ENCODE results near the gene CHST11. TPM values are rescaled to one million over a fixed set of nuclear protein-coding genes. Genes with fewer than 3 reads are reported as not detected.

The CHST11 gene
- total RNA-seq, 2 donors from 2014 or later: 4.6 to 14.5 TPM

GRCh38 chr12:104735801-104736200 is 279.1 kb downstream of the CHST11 start:
- no peak for TF ChIP-seq POLR2A (IDR thresholded peaks at IDR 0.05)
- TF ChIP-seq CTCF (IDR thresholded peaks at IDR 0.05): no peak
- no peak for ATAC-seq
- Histone ChIP-seq H3K36me3 (replicated peaks in 1 of 2; ENCODE audit: insufficient read depth in 1 of 2, low read depth in 2 of 2) (no peaks in the 10 kb centered on the region), H3K4me3 (no peak overlapping the region), H3K27ac (no peak overlapping the region), H3K4me1 (no peaks in the 10 kb centered on the region), H3K9me3 (no peaks in the 10 kb centered on the region), H3K27me3 (no peaks in the 10 kb centered on the region)
- WGBS, 2 donors: 71 to 72% methylated on average over 5 of the region's 5 CpGs
- intact Hi-C loops (cut with DNase I): no loop called here
- no peak for DNase-seq

DNA sequence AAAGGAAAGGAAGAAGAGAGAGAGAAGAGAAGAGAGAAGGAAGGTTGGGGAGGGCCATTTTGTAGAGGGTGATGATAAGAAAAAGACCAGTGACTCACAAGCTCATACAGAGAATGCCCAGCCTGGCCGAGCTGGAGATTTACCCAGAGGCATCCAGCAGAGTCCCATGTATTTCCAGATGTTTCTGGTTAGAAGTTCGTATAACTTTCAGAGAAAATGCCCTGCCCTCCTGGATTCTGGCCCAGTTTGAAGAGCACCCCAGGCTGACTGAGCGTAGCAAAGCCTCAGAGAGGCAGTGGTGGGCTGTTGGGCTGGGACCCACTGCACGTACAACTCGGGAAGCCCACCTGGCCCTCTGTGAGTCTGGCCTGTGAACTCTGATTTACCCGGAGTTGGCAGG is 279.6 kb downstream of the CHST11 start:
- H3K4me1 ChIP-seq: no peaks in the 10 kb centered on the region
- ATAC-seq (no peak), DNase-seq (no peak)
- intact Hi-C loops (cut with DNase I): no loop called here
- no peaks in the 10 kb centered on the region for H3K27me3 ChIP-seq
- no peak overlapping the region for H3K27ac ChIP-seq
- no peaks in the 10 kb centered on the region for H3K36me3 ChIP-seq (replicated peaks in 1 of 2; ENCODE audit: insufficient read depth in 1 of 2, low read depth in 2 of 2)
- H3K9me3 ChIP-seq: no peaks in the 10 kb centered on the region
- no peak overlapping the region for H3K4me3 ChIP-seq
- no peak for TF ChIP-seq POLR2A (IDR thresholded peaks at IDR 0.05)
- TF ChIP-seq CTCF (IDR thresholded peaks at IDR 0.05): no peak
- WGBS, 2 donors: 78 to 80% methylated on average over 5 to 6 of the region's 6 CpGs

GRCh38 chr12:104737113-104737512 is 280.4 kb downstream of the CHST11 start:
- ATAC-seq: no peak
- no peak overlapping the region for H3K27ac ChIP-seq
- no peaks in the 10 kb centered on the region for H3K36me3 ChIP-seq (replicated peaks in 1 of 2; ENCODE audit: insufficient read depth in 1 of 2, low read depth in 2 of 2)
- no peak overlapping the region for H3K4me3 ChIP-seq
- no peaks in the 10 kb centered on the region for H3K9me3 ChIP-seq
- TF ChIP-seq POLR2A (IDR thresholded peaks at IDR 0.05): no peak
- no peak for TF ChIP-seq CTCF (IDR thresholded peaks at IDR 0.05)
- intact Hi-C loops (cut with DNase I): no loop called here
- H3K4me1 ChIP-seq: no peaks in the 10 kb centered on the region
- WGBS, 2 donors: 81 to 90% methylated on average over 6 to 7 of the region's 7 CpGs
- no peaks in the 10 kb centered on the region for H3K27me3 ChIP-seq
- DNase-seq: no peak

DNA sequence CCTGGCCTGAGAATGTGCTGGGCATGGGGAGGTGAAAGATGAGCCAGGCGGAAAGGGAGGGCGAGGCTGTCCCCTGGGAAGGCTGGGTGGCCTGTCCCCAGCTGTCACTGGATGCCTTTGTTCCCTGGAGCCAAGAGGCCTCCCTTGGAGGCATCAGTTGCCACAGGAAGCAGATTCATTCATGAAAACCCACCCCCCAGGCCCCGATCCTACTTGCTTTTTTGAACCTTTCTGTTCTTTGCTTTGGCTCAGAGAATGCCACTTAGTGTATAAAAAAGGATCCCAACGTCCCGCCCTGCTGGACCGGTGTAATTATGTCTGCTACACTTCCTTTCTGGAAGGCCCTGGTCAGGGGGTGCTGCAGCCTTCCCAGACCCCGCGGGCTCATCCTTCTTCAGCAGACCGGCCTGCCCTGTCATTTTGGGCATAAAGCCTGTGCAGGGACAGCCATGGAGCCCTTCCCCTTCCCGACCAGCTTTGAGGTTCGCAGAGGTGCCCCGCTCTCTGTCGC is 281.1 kb downstream of the CHST11 start:
- ATAC-seq: no peak
- TF ChIP-seq POLR2A (IDR thresholded peaks at IDR 0.05) (no peak), CTCF (IDR thresholded peaks at IDR 0.05) (no peak)
- intact Hi-C loops (cut with DNase I): no loop called here
- no peak overlapping the region for H3K4me3 ChIP-seq
- WGBS, 2 donors: 83 to 88% methylated on average over 13 of the region's 13 CpGs
- no peak overlapping the region for H3K27ac ChIP-seq
- H3K4me1 ChIP-seq: no peaks in the 10 kb centered on the region
- no peaks in the 10 kb centered on the region for H3K27me3 ChIP-seq
- no peak for DNase-seq
- no peaks in the 10 kb centered on the region for H3K9me3 ChIP-seq
- H3K36me3 ChIP-seq (replicated peaks in 1 of 2; ENCODE audit: insufficient read depth in 1 of 2, low read depth in 2 of 2): no peaks in the 10 kb centered on the region

DNA sequence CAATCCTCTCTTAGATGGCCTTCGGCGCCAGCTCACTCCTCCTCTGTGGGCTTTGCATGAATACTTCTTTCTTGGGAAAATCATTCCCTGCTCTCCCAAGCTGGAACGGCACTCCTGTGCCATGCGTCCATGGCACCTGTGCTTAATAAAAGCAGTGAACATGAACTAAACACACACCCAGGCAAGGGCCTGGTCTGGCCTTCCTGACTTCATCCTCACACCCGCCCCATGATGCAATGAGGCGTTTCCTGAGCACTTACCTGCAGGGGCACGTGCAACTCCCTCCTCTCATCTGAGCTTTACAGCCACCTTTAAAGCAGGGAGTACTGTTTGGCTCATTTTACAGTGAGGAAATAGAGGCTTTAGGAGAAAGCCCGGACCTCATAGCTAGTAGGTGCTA is 281.6 kb downstream of the CHST11 start:
- Histone ChIP-seq H3K4me1 (no peaks in the 10 kb centered on the region), H3K4me3 (no peak overlapping the region), H3K27ac (no peak overlapping the region), H3K9me3 (no peaks in the 10 kb centered on the region), H3K27me3 (no peaks in the 10 kb centered on the region), H3K36me3 (replicated peaks in 1 of 2; ENCODE audit: insufficient read depth in 1 of 2, low read depth in 2 of 2) (no peaks in the 10 kb centered on the region)
- intact Hi-C loops (cut with DNase I): no loop called here
- TF ChIP-seq CTCF (IDR thresholded peaks at IDR 0.05) (no peak), POLR2A (IDR thresholded peaks at IDR 0.05) (no peak)
- WGBS, 2 donors: 79 to 84% methylated on average over 8 of the region's 8 CpGs
- DNase-seq: no peak
- ATAC-seq: no peak
